Hippocampal formation (tissue), 2 donors: ENCODE results near the gene NPAS3.

Source experiments
- DNase-seq, 2 donors: peaks; one replicate each; lab custom pipeline; 2025; lab: John Stamatoyannopoulos, UW

NPAS3 gene

GRCh38 chr14:33475623-33476022 is 536.9 kb downstream of the NPAS3 start:
- peak; percentile 29 to 63 for DNase-seq

GRCh38 chr14:33477797-33478196 is 539.1 kb downstream of the NPAS3 start:
- DNase-seq, result peak in 1 of 2 donors; percentile 73

GRCh38 chr14:33480071-33480886 is 541.6 kb downstream of the NPAS3 start:
- DNase-seq, result no peak

GRCh38 chr14:33480887-33481184 is 542.2 kb downstream of the NPAS3 start:
- no peak for DNase-seq

- no peak for DNase-seq
Observed at GRCh38 chr14:33483110-33483509, 544.4 kb downstream of the NPAS3 start.

- DNase-seq, result no peak
Observed at GRCh38 chr14:33483541-33483940, 544.9 kb downstream of the NPAS3 start.

GRCh38 chr14:33484264-33484663 is 545.6 kb downstream of the NPAS3 start:
- DNase-seq, result no peak

- DNase-seq, result no peak
Observed at GRCh38 chr14:33486332-33486890, 547.7 kb downstream of the NPAS3 start.

- DNase-seq, result no peak
Observed at GRCh38 chr14:33488582-33488981, 549.9 kb downstream of the NPAS3 start.

GRCh38 chr14:33490555-33490954 is 551.9 kb downstream of the NPAS3 start:
- no peak for DNase-seq

GRCh38 chr14:33491112-33491511 is 552.4 kb downstream of the NPAS3 start:
- DNase-seq, result no peak

GRCh38 chr14:33492491-33492890 is 553.8 kb downstream of the NPAS3 start:
- DNase-seq, result no peak

GRCh38 chr14:33493266-33493665 is 554.6 kb downstream of the NPAS3 start:
- no peak for DNase-seq

- DNase-seq, result no peak
Observed at GRCh38 chr14:33493990-33494389, 555.3 kb downstream of the NPAS3 start.

- DNase-seq, result no peak
Observed at GRCh38 chr14:33499687-33500086, 561.0 kb downstream of the NPAS3 start.

GRCh38 chr14:33504246-33505099 is 565.8 kb downstream of the NPAS3 start:
- DNase-seq, result no peak

- no peak for DNase-seq
Observed at GRCh38 chr14:33505266-33505962, 566.7 kb downstream of the NPAS3 start.

- no peak for DNase-seq
Observed at GRCh38 chr14:33505963-33506329, 567.3 kb downstream of the NPAS3 start.

GRCh38 chr14:33508126-33509062 is 569.7 kb downstream of the NPAS3 start:
- DNase-seq, result no peak

GRCh38 chr14:33509454-33509853 is 570.8 kb downstream of the NPAS3 start:
- DNase-seq, result no peak

GRCh38 chr14:33510063-33510481 is 571.4 kb downstream of the NPAS3 start:
- DNase-seq, result no peak
